HS-5 (cell line): ENCODE data around the gene TDRD10.

Experiments used
- DNase-seq: peaks from one replicate; pipeline ENCODE4 v3.0.0-alpha.2; 2012; ENCODE audit warnings: low read depth

Gene TDRD10, protein sequence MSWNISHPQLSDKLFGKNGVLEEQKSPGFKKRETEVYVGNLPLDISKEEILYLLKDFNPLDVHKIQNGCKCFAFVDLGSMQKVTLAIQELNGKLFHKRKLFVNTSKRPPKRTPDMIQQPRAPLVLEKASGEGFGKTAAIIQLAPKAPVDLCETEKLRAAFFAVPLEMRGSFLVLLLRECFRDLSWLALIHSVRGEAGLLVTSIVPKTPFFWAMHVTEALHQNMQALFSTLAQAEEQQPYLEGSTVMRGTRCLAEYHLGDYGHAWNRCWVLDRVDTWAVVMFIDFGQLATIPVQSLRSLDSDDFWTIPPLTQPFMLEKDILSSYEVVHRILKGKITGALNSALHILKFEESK

DNA sequence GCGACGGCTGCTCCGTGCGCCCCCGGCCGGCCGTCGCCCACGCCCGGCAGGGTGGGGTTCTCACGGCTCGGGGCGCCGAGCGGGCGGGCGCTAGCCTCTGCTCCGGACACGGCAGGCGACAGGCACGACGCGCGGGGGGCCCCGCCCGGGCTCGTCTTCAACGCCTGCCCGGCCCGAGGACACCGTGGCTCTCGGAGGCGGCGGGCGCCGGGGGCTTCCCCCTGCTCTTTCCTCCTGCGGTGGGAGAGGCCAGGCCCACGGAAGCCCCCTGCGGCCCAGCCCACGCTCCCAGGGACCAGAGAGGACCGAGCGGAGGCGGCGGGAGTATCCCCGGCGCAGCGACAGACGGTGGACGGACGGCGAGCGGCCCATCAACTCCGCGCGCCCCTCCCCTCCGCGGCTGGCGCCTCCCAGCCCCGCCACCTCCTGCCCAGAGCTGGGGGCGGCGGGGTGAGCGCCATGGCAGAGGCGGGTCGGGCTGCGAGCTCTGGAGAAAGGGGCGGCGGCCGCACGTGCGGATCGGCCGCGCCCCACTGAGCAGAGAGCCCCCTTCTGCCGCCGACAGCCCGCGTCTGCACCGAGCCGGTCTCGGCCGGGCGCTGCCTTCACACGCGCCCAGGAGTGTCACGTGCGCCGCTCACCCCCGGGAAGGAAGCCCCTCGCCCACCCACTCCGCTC lies at the start of gene TDRD10, which contains the start of gene SHE:
Gene TDRD10 (plus strand): TSS at position 154 of the 678 bp plus-strand sequence. CDS start 4,685 bp downstream, outside the sequence.
Gene SHE (minus strand): TSS at position 347 of the 678 bp plus-strand sequence. CDS start 386 bp downstream, outside the sequence.
- DNase-seq = no peak

DNA sequence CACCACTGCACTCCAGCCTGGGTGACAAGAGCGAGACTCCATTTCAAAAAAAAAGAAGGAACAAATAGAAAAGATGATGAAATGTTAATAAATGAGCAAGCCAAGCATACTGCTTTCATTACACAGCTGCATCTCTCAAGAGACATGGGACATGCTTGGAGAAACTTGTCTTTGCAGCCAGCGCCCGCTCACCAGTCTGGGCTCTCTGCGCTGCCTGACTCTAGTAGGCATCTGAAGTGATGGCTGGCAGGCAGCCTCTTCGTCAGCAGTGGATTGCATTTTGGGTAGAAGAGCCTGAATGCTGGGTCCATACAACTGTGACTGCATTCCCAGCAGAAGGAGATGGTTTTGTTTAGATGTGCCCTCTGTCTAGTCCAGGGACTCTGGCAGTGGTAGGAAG lies 48.9 kb upstream of the TDRD10 start:
- DNase-seq = no peak

DNA sequence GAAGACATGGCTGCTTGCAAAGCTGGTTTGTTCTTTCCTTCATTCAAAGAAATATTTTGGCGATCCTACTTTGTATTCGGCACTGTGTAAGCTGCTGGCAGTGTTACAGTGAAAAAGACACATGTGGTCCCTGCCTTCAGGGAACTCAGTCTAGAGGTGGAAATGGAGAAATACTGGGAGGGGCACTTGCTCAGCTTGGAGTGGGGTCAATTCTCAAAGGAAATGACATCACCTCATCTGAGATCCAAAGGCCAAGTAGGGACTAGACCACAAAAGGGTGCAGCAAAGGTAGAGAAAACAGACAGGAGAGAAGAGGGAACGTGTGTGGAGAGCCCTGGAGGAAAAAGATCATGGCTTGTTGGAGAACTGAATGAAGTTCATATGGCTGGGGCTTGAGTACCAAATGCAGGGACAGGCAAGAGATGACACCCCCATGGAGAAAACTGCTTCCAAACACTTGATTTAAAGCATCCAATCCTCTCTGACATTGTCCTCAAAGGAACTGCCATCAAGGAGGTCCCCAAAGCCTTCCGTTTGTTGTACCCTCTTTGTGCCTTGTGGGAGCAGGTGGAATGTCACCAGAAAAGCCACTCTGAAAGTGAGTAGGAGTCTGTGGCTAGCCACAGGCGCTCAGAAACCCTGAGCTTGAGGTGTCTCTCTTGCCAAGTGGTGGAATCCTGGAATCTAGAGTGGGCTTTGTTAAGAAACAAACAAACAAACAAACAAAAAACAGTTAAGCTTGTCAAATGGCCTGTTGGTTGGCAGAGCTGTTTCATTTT lies 48.3 kb upstream of the TDRD10 start:
- no peak for DNase-seq

DNA sequence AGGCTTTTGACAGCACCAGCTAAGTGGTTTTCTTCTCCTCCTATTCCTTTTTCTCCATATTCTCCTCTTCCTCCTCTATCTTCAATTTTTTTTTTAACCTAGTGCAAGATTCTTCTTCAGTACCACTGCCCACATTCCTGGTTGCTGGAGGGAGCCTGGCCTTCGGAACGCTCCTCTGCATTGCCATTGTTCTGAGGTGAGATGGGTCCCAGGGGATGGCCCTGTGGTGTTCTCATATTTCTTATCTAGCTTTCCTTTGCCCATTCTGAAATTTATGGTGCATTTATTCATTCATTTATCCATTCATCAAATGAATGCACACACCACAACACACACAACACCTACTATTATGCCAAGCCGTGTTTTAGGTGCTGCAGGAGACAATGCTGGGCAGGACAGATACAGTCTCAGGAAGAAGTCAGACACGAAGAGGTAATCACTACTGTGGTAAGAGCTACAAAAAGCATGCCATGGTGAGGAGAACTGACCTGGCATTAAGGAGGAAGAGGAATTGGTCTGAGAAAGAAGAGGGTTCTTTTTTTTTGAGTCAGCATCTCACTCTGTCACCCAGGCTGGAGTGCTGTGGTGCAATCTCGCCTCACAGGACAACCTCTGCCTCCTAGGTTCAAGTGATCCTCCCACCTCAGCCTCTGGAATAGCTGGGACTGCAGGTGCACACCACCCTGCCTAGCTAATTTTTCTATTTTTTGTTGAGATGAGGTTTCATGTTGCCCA lies 47.5 kb upstream of the TDRD10 start:
- DNase-seq = no peak

DNA sequence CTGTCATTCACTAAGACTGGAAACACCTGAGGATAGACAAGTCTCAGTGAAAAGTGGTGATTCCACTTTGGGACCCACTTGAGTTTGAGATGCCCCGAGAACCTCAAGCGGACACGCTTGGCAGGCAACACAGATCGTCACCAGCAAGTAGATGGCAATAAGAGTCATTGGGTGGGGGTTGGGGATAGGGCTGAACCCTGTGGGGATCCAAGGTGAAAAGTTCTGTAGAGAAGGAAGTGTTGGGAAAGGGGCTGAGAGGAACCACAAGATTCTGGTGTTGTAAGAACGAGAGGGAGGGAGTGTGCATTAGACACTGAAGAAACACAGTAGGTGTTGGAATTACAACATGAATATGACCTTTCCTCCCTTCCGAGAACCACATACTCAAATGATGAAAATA lies 45.4 kb upstream of the TDRD10 start:
- DNase-seq = no peak

DNA sequence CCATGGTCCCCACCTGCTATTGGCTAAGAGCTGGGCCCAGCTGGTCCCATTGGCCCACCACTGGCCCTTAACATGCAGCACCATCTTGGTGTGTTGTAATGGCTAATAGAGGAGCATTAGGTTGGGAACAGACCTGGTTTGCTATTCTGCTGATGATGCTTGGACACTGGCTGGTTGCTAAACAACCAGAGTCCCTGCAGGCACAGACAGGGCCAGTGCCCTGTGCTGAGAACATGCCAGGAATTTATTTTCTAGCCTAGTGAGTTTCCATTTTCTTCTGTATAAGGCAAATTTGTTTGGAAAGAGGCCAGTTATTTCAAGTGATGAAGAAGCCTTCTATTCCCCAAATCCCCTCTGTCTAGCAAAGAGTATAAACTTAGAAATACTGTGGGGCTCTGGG lies 42.9 kb upstream of the TDRD10 start:
- DNase-seq = no peak

DNA sequence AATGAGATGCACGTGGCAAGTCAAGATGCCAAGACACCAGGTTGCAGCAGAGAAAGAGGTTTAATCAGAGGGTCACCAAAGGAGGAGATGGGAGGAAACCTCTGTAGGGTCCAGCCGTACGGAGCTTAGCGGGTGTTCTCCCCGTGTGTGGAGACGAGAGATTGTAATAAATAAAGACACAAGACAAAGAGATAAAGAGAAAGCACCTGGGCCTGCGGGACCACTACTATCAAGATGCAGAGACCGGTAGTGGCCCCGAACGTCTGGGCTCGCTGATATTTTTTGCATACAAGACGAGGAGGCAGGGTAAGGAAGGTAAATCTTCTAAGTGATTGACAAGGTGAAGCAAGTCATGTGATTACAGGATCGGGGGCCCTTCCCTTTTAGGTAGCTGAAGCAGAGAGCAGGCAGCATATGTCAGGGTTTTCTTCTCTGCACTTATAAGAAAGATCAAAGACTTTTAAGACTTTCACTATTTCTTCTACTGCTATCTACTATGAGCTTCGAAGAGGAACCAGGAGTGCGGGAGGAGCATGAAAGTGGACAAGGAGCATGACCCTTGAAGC lies 41.2 kb upstream of the TDRD10 start:
- DNase-seq = no peak

DNA sequence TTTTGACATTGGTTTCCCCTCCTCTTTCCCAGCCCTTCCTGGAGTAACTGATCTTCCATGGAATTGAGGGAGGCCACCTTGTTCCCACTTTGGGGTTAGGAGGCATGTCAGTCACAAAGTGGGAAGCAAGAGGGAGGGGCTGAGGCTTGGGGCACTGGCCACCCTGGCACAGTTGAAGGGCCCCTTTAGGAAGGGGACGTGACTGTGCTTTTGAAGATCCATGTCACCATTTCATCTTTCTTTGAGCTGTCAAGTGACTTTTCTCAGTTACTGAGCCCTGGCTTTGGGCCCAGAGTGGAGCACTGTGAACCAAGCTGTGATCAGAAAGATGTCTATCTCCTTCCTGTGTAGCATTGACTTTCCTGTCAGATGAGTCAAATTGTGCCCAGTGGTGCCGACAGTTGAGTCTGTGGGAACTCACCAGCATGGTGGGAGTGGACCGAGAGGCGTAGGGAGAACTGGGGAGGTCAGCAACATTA lies 38.5 kb upstream of the TDRD10 start:
- DNase-seq = no peak

DNA sequence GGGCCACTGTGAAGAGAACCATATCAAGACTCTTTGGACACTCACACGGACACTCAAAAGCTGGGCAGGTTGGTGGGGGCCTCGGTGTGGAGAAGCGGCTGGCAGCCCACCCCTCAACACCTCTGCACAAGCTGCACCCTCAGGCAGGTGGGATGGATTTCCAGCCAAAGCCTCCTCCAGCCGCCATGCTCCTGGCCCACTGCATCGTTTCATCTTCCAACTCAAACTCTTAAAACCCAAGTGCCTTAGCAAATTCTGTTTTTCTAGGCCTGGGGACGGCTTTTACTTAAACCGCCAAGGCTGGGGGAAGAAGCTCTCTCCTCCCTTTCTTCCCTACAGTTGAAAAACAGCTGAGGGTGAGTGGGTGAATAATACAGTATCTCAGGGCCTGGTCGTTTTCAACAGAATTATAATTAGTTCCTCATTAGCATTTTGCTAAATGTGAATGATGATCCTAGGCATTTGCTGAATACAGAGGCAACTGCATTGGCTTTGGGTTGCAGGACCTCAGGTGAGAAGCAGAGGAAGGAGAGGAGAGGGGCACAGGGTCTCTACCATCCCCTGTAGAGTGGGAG lies 36.3 kb upstream of the TDRD10 start:
- no peak for DNase-seq

DNA sequence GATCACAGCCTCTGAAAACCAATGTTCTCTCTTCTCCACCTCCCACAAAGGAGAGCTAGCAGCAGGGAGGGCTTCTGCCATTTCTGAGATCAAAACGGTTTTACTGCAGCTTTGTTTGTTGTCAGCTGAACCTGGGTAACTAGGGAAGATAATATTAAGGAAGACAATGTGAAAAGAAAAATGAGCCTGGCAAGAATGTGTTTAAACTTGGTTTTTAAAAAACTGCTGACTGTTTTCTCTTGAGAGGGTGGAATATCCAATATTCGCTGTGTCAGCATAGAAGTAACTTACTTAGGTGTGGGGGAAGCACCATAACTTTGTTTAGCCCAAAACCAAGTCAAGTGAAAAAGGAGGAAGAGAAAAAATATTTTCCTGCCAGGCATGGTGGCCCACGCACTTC lies 35.8 kb upstream of the TDRD10 start:
- DNase-seq = no peak

DNA sequence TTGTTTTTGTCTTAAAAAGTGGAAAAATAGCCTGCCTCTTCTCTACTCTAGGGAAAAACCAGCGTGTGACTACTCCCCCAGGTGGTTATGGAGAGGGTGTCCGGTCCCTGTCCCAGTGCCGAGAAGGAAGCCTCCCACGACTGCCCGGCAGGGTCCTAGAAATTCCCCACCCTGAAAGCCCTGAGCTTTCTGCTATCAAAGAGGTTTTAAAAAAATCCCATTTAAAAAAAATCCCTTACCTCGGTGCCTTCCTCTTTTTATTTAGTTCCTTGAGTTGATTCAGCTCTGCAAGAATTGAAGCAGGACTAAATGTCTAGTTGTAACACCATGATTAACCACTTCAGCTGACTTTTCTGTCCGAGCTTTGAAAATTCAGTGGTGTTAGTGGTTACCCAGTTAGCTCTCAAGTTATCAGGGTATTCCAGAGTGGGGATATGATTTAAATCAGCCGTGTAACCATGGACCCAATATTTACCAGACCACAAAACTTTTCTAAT lies 35.0 kb upstream of the TDRD10 start:
- DNase-seq = no peak

DNA sequence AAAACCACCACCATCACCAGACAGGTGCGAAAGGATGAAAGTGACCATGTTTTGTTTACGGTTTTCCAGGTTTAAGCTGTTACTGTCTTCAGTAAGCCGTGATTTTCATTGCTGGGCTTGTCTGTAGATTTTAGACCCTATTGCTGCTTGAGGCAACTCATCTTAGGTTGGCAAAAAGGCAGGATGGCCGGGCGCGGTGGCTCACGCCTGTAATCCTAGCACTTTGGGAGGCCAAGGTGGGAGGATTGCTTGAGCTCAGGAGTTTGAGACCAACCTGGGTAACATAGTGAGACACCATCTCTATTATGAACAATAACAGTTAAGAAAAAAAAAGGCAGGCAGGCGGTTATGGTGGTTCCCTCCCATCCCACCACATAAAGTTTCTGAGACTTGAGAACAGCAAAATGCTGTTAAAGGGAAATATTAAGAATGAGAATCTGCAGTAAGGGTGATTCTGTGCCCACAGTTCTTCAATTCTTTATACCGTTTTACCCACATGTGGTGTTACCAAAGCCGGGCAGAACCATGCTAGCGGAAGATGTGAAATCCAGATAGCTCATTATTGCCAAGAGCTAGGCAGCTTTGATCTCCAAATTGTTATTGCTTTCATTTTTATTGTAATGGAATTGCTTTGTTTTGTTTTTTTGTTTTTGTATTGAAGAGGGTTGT lies 34.5 kb upstream of the TDRD10 start:
- no peak for DNase-seq

DNA sequence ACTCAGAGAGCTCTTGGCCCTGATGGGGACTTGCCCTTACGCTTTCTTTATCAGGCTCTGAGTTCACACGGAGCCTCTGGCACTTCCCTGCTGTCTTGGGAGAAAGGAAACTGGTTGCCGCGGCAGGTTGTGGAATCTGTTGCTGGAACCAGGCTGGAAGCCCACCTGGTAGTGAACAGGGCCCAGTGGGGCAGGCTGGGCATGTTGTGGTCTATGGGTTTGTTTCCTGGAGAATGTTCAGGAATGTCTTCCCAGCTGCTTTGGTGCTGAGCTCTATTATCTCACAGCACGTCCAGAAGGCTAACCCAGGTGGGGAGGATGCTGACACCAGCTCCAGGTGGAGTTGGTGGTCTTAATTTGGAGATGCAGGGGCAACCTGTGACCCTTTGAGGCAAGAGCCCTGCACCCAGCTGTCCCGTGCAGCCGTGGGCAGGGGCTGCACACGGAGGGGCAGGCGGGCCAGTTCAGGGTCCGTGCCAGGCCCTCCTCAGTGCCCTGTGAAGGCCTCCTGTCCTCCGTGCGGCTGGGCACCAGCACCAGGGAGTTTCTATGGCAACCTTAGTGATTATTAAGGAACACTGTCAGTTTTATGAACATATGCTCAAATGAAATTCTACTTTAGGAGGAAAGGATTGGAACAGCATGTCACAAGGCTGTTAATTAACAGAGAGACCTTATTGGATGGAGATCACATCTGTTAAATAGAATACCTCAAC lies 33.3 kb upstream of the TDRD10 start:
- DNase-seq = no peak

DNA sequence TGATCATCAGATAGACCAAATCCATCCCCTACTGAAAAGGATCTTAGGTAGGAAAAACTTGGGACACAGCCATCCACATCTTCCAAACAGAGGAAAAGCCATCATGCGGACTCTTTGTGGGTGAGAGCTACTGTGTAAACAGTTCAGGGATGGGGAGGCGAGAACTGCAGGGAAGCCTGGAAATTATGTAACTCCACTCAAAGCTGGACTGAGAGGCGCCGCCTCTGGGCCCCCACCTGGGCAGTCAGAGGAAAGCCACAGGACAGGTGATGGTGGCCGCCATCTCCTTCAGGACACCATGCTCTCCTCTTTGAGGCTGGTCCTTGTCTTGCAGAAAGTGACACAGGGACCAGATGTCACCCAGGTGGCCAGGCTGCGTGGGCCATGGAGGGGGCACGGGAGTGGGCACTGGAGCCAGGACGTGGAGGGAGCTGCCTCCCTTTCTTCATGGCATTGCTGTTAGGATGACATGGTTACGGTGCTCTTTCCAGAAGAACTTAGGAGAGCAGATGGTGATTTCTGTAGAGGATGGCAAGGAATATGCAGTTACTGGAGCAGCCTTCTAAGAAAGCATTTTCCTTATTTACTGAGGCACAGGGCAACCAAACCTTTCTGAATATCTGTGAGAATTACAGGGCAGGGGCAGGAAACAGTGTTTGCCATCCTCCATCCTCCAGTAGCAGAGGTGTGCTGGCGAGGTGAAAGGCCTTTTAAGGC lies 32.0 kb upstream of the TDRD10 start:
- no peak for DNase-seq

DNA sequence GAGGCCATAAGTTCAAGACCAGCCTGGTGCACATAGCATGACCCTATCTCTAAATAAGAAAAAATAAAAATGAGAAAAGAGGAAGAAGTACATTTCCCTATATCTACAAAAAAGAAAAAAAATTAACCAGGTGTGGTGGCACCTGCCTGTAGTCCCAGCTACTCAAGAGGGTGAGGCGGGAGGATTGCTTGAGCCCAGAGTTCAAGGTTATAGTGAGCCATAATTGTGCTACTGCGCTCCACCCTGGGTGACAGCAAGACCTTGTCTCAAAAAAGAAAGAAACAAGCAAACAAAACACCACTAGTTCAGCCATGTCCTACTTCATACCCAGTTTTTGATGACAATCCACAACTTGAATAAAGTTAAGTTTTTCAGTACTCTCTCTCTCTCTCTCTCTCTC lies 30.7 kb upstream of the TDRD10 start:
- no peak for DNase-seq

DNA sequence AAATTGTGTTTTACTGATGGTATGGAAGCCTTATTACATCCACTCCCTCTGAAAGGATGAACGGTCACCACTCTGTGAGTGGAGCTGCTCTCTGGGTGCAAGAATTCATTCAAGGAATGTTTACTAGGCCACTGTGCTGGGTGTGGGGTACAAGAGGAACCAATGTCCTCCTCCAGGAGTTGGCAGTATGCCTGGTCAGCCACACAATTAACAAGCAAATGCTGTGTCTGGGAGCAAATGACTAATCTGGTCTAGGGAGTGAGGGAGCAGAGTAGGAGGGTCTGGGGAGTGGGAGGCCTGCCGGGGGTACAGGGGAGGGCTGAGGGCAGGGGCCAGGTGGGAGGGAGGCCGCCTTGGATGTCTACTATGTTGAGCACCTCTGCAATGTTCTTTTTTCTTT lies 27.2 kb upstream of the TDRD10 start:
- DNase-seq = no peak

DNA sequence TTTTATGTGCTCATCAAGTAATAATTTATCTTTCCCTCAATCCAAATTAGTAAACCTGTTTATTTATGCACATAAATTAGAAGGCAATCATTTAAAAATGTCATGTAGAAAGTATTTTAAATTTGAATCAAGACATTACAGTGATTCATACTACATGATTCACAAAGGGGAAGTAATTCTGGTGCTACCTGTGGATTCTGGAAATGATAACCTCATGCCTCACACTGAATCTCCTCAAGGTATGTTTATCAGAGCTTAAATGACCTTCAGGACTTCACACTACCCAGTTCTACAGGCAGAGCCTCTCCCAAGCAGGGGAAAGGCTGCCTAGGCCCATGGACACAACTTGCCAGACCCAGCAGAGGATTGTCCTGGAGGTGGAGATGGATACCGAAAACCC lies 25.2 kb upstream of the TDRD10 start:
- DNase-seq = no peak

DNA sequence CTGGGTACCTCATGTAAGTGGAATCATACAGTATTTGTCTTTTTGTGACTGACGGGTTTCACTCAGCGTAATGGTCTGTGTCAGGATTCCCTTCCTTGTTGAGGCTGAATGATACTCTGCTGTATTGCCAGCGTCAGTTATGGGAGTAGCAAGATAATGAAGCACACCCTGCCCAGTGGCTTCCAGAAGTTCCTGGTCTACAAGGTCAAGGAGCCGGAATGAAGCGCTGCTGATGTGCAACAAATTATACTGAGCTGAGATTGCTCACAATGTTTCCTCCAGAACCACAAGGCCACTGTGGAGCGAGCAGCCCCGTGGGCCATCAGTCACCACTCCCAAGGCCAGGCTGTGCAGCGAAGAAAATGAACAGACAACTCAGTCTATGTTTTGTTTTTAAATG lies 24.0 kb upstream of the TDRD10 start:
- DNase-seq = no peak

DNA sequence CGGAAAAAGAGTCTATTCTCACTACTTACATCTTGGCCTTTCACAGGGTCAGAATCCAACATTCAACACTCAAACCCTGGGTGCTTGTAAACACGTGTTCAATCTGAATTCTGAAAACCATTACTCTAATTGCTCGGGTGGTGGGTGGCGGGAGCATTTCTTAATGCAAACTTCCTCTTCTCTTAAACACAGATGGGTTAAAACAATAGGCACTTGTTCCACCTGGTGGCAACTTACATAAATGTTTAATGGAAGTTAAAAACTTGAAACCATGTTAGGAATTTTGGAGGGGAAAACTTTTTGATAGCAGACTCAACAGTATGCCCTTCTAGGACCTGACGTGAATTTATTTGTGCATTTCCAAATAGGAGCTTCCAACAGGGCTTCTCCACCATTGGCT lies 23.4 kb upstream of the TDRD10 start:
- no peak for DNase-seq
